Activated CD4-positive, alpha-beta T cell treated with anti-CD3 and anti-CD28 coated beads for 4 hours (primary cell): ENCODE measurements around the gene SERF2.
"Not testable (repeated sequence)": the region's sequence is repeated elsewhere in the genome, so short reads cannot be mapped to it uniquely, and the experiment has no call there.

Experiments used
- DNase-seq, 2 donors: peaks; one replicate each; pipeline ENCODE4 v3.0.0-alpha.2; 2020

Gene SERF2

DNA sequence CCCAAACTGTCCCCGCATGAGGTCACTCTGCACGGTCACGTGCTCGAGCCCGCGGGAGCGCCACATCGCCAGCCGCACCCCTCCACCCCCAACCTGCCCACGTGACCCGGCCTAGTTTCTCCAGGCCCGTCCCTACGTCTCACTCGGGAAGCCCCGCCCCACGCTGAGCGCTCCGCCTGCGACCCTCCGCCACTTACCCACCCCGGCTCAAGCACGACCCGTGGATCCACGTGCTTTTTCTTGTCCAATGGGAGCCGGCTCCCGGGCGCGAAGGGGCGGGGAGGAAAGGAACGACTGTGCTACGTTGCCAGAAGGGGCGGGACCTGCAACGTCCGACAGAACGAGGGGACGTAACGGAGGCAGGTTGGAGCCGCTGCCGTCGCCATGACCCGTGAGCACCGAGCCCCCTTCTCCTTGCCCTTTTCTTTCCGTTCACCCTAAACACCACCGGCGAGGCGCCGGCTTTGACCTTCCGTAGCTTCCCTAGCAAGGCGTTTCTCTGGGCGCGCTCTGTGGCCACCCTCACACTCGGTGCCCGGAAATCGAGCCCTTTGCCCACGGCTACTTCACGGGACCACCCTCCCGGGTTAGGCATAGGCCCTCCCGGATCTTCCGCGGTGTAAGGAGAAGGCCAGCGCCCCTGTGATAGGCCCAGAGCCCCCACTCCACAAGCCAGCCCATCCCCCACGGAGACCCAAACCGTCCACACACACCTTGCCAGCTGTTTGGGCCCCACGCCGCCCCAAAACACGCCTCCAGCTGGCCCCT is at the start of gene SERF2:
TSS of gene SERF2 (plus strand) at position 328 of the 768 bp plus-strand sequence. CDS start at position 385, 57 bp downstream.
- DNase-seq, result peak; percentile 100

DNA sequence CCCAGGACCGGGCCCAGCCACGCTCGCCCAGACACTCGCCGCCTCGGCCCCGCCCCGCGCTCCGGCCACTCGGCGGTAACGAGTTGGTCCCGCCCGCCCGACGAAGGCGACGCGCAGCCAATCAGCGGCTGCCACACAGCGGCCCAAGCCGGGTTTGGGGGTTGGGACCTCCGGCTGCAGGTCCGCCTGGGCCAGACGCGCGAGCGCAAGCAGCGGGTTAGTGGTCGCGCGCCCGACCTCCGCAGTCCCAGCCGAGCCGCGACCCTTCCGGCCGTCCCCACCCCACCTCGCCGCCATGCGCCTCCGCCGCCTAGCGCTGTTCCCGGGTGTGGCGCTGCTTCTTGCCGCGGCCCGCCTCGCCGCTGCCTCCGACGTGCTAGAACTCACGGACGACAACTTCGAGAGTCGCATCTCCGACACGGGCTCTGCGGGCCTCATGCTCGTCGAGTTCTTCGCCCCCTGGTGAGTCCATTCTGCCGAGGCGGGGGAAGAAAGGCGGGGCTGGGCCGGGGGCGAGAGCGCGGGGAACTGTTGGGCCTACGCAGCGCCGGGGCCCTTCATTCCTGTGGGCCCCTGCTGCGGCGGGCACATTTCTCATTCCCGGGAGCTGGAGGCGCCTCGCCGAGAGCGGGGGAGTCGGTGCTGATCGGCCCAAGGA is 45.7 kb upstream of the SERF2 start, which contains the start of gene PDIA3:
TSS of gene PDIA3 (plus strand) at position 194 of the 658 bp plus-strand sequence. CDS start at position 296, 102 bp downstream.
- peak; percentile 78 to 83 for DNase-seq

DNA sequence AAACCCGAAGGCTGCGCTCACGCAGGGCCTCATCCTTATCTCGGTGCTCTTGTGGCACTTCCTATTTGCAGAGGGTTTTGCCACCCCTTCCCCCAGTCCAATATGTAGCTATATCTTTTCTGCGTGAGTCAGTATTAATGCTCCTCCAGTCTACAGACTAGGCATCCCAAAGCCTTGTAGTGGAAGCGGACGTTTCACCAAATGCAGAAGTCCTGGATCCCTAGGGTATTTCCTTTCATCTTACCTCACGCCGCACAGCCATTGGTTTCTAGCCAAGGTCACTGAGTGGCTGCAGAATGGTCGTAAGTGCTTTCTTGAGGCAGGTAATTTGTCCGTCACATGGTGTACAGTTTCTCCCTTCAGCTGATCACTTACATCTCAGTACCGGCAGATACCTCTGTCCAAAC is 45.2 kb upstream of the SERF2 start:
- not testable (repeated sequence) for DNase-seq

DNA sequence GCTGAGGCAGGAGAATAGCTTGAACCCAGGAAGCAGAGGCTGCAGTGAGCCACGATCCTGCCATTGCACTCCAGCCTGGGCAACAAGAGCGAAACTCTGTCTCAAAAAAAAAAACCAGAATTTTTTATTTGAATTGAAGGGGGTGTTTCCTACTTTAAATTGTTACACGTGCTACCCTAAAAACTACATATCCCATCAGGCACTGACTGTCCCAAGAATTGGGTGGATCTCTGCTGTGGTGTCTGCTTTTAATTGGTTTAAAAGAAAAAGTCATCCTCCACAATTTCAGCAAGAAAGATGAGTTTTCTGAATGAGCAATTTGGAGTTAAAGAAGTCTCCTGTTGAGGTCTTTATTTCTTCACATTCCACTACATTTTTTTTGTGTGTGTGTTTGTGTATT is 43.7 kb upstream of the SERF2 start:
- DNase-seq, result no peak

DNA sequence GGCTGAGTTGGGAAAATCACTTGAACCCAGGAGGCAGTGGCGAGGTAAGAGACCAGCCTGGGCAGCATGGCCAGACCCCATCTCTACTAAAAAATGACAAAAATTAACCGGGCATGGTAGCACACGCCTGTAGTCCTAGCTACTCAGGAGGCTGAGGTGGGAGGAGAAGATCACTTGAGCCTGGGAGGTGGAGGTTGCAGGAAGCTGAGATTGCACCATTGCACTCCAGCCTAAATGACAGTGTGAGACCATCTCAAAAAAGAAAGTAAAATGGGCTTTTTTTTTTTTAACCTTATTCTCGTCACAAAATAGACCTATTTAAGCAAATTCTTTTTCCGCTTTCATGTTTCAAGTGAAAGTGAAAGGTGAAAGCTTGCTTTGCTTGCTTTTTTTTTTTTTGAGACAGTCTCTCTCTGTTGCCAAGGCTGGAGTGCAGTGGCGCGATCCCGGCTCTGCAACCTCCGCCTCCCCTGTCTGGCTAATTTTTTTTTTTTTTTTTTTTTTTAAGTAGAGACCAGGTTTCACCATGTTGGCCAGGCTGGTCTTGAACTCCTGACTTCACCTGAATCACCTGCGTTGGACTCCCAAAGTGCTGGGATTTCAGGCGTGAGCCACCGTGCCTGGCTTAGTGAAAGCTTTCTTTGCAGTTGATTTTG is 42.3 kb upstream of the SERF2 start:
- peak; percentile 25 to 31 for DNase-seq

DNA sequence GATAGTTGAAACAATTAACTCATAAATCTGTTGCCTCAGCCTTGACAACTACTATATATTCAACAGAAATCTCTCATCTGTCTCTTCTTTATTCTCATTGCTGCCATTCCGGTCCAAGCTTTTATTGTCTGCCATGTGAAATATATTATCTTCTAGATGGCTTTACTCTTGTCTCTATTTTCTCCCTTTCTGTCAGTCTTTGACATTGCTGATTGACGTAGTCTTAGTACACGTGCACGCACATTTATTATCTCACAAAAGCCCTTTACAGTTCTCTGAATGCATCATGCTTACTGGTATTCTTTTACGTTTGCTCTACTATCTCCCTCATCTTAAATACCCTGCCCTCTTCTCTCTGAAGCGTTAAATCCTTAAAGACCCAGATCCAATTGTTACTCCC is 40.2 kb upstream of the SERF2 start:
- no peak for DNase-seq

DNA sequence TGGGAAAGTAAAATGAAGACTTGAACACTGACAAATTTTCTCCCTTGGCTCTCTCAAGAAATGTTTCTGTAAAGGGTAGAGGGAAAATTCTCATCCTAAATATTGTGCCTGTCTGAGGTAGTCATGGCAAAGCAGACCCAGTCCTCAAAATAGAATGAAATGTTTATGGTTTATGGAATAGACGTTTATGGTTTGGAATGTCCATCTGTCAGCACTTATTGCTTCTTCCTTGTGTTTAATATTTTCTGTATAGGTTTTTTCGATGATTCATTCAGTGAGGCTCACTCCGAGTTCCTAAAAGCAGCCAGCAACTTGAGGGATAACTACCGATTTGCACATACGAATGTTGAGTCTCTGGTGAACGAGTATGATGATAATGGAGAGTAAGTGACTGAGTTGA is 29.3 kb upstream of the SERF2 start:
- DNase-seq, result no peak

DNA sequence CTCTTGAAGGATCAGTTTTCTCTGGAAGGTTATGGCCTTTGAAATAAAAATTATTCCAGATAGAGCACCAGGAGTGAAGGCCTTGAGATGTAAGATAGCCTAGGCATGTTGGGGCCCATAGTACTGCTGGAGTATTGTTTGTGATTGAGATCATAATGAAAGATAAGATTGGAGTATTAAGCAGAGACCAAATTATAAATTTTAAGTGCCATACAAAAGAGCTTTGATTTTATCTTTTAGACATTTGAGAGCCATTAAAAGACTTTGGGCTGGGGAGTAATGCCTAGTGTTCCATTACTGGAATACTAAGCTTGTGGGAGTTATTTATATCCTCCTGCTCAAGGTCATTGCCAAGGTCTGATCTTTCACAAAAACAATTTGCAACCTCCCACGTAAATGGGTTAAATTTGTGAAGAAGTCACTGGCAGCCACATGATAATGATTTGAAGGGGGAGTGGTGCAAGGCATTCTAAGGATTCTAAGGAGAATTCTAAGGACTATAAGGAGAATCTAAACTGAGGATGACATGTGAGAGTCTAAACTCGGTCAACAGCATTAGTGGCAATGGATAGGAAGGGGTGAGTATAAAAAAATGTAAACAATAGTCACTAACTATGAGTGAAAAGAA is 28.2 kb upstream of the SERF2 start:
- no peak for DNase-seq

DNA sequence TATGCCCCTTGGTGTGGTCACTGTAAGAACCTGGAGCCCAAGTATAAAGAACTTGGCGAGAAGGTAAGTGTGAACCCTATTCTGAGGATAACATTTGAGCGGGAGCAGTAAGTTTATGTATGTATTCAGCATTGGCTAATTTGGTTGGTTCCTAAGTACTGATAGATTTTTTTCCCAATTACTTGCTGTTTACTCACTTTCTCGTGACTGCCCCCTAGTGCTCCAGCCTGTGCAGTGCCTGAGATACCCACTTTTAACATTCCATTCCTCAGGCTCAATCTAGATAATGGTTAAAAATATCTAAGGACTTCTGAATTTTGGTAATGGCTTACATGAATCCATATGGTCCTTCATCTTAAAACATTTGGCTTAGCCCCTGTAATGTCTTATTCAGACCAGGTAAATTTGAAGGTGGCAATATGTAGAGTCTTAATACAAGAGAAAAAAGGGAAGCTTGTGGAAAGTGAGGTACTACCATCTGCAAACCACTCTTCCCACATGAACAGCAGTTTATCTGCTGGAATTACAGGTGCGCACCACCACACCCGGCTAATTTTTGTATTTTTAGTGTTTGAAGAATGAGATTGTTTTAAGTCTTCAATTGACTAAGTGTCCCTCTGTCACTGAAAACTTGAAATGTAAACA is 22.4 kb upstream of the SERF2 start:
- DNase-seq, result peak; percentile 59 to 69

DNA sequence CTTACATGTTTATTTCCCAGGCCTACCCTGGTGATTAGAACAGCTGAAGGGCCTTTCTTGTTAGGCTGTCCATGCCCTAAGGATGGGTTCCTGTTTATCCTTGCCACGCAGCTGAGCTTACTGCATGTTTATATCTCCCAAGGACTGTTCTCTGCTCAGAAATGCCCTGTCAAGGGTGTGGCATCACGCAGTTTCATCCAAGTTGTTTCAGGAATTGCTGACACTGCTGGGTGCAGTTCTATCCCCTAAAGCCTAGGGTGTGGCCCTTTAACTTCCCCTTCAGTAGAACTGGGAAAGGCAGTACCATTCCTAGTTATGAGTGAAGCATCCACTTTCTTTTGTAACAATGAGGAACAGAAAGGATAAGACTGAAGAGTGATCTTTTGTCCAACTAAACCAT is 20.3 kb upstream of the SERF2 start:
- DNase-seq, result no peak

DNA sequence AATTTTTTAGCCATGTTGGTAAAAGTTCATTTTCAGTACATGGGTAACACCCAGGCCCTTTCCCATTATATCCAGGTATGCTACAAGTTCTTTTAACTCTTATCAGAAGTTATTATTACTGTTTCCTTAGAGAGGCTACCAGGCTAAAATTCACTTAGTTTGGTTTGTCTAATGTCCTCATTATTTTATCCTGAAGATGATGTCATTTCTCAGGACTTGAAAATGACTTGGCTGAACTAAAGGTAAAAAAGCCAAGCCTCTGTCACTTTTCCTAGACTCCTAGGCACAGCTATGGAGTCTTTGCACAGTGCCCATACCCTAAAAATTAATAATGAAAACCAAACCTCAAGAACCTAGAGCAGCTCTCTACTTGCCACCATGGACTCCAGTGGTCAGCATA is 19.5 kb upstream of the SERF2 start:
- DNase-seq, result no peak

DNA sequence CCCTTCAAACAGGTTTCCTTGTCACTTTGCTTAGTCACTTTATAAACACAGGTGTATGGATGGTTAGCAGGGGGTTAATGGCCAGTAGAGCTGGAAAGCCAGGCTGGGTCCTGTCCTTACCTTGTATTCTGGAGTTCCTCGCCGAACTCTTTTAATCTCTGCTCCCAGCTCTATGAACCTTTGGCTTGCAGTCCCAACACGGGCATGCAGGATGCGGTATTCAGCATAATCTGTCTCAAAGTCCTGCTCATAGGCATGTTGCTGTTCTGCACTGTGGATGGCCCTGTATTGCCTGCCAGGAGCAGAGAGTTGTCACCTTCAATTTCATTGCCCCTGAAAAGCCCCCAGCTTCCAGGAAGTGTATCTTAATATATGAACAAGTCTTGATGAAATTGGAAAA is 18.1 kb upstream of the SERF2 start:
- no peak for DNase-seq

DNA sequence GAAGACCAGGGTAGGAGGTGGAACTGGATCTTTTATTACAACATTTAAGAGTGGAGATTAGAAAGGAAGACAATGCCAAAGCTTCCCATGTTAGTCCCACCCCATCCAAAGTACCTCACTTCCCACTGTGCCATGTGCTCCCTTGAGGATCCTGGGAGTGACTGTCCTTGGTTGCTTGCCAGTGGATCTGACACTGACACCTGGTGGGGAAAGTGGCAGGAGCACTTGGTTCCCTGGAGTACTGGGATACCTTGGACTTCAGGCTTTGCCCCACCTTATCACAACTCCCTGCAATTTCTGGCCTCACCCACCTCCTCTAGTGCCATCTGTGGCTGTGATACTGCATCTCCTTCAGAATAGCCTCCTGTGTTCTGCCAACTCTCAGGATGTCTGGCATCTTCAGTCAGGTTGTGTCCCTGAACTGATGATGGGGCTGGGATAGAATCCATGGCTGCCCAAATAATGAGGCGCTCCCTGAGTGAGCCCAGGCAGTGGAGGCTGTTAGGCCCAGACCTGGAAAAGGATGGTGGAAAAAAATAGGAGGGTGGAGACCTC is 16.6 kb upstream of the SERF2 start:
- DNase-seq, result no peak

DNA sequence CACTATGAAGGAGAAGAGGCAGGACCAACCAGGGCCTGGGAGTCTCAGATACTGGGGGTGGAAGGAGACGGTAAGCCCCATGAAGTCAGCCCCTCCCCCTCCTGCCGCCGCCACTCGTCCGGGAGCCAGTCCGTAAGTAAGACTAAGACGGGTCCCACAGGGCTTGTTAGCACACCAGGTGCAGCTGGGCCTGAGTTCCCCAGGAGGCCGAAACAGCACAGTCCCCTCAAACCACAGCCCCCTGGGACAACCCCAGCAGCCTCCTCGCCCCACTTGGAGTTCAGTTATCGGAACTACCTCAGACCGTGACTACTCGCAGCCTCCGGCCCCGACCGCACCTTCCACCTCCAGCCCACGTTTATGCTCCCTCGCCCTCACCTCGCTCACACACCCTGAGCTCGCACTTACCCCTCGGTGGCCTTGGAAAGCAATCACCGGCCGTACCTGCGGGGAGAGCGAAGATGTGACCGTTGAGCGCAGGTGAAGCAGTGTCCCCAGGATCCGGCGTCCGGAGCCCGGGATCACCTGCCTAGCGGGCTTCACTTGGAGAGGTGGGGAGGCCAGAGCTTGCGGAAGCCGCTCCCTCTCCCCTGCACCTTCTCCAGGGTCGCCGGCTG is 15.9 kb upstream of the SERF2 start:
- peak in 1 of 2 donors; percentile 25 for DNase-seq

DNA sequence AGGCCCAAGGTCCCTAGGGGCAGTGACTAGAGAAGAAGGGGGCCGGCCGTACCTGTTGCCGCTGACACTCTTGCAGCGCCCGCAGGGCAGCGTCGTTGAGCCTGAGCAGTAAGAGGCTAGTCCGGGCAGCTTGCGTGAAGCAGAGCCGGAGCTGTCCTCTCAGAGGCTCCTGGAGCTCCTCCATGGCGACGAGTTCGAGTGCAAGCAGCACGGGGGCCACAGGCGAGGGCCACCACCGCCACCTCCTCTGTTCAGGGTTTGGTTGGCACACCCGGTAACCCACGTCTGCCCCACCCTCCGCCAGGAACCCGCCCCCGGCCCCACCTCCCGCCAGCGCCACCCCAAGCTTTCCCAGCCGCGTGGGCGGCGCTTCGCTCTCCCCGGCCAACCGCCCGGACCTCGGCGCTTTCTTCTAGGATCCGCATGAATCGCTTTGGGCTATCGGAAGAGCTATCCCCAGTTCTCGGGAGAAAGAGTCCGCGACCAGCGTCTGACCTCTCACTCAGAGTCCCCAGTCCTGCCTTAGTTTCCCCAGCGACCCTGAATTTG is 15.3 kb upstream of the SERF2 start, which contains the start of gene ELL3:
TSS of gene ELL3 (minus strand) at position 249 of the 549 bp plus-strand sequence. CDS start at position 184, 65 bp downstream.
- DNase-seq, result peak; percentile 76 to 82

DNA sequence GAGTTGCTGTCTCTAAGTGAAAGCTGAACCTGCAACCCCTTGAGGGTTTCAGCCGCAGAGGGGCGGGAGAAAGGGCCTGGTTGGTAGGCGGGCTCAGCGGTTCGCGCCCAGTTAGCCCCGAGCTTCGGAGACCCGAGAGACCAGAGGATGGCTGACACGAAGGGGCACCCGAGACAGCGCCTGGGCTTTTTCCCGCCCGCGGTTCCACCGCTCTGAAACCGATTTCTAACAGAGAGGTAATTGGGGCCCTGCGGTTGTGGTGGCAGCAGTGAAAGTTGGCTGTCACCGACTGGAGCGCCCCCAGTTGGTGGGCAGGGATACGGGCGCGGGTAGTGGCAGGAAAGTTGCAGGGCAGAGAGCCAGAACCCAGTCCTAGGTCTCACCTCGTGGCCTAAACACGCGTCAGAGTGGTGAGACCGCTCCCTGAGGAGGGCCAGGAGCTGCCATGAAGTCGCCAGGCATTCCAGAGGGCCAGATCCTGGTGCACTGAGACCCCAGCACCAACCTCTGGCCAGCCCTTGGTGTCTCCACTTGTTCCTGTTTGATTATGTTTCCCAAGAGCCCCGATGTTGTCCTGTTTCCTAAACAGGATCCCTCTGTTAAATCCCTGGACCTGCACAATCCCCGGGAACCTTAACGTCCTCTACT is 14.7 kb upstream of the SERF2 start:
- DNase-seq, result peak; percentile 80 to 81

DNA sequence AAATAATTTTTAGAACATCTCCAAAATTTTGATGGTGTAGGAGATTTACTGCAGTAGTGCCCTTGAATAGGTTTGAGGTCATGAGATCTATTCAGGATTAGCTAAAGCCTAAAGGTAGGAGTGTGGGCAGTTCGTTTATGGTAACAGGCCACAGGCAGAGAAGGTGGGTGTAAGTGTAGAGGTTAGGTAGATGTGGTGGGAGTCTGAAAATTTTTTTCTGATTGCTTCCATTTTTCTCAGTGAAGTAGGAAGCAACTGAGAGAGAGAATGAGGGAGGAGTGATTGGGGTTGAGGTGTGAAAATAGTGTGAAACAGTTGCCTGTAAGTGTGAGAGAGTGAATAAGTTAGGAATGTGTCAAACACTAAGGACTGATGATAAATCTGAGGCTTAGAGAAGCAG is 13.1 kb upstream of the SERF2 start:
- DNase-seq, result no peak

DNA sequence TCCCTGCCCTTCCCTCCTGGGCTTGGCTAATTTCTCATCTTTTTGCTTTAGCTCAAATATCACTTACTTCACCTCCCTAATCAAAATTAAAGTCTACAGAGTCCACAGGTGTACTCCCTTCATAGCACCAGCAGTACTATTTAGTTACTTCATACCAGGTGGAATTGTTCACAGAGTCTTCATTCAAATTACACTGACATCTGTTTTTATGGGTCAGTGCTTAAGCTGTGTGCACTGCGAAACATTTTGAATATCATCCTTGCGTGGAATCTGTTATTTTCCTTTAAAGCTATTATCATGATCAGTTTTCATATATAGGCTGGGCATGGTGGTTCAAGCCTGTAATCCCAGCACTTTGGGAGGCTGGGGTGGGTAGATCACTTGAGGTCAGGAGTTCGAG is 2.7 kb upstream of the SERF2 start:
- DNase-seq, result no peak

DNA sequence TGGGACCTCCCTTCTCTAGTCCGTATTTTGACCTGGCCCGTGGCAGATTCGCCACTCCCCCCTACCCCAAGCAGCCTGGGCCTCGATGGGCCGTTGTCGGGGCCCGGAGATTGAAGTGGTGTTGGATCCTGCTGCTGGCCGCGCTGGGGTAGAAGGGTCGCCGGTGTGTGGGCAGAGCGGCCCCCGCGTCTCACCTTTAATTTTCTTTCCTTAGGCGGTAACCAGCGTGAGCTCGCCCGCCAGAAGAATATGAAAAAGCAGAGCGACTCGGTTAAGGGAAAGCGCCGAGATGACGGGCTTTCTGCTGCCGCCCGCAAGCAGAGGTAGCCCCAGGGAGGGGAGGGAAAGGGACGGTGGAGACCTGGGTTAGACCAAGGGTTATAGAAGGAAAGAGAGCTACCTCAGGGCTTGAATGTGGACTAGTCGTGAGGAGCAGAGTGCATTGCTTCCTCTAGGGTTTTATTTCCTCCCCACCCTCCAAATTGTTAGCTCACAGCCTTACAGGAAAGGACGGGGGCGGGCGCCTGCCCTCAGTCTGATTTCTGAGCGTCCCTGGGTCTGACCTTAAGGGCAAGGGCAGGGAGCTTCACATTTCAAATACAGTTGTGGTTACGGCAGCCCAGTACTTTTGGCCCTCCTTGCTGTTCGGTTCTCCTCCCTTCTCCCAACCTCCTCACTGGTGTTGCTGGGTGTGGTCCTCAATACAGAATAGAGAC is 799 bp downstream of the SERF2 start:
- peak; percentile 34 to 38 for DNase-seq

DNA sequence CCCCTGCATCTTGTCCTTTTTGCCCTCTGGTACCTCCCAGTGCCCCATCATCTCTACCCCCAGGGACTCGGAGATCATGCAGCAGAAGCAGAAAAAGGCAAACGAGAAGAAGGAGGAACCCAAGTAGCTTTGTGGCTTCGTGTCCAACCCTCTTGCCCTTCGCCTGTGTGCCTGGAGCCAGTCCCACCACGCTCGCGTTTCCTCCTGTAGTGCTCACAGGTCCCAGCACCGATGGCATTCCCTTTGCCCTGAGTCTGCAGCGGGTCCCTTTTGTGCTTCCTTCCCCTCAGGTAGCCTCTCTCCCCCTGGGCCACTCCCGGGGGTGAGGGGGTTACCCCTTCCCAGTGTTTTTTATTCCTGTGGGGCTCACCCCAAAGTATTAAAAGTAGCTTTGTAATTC is 1.5 kb downstream of the SERF2 start:
- no peak for DNase-seq
